Activated CD8-positive, alpha-beta memory T cell treated with anti-CD3 and anti-CD28 coated beads for 1 hour (primary cell): ENCODE data around the gene SLC25A42.

Experiments used
- DNase-seq, 2 donors: peaks; one replicate each; pipeline ENCODE4 v3.0.0-alpha.2; 2020; ENCODE audit warnings: low read depth in 1 of 2; ENCODE audit errors: extremely low read depth in 1 of 2

Gene SLC25A42

DNA sequence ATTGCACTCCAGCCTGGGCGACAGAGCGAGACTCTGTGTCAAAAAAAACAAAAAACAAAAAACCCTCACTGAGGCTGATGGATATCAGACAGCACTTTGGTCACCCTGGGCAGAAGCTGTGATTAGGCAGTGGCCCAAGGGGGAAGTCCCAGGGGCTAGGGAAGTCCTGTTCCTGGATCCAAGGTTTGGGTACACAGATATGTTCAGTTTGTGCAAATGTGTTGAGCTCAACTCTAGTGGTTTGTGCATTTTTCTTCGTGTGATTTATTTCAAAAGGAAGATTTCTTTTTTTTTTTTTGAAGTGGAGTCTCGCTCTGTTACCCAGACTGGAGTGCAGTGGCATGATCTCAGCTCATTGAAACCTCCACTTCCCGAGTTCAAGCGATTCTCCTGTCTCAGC lies 94.0 kb downstream of the SLC25A42 start:
- no peak for DNase-seq

DNA sequence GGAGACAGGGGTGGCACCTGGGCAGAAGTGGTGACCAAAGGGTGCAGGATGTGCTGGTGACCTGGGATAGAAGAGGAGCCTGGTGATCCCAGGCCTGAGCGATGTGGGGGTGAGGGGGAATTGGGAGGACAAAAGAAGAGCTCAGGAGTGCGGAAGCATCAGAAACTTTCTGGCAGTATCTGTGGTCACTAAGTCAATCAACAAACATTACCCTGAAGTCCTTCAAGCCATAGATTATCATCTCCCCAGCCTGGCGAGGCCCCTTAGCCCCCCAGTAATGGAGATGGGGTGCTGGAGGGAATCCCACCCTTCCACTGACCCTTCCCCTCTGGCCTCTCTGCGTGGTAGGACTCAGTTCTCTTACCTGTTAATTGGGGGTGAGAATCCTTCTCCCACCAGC lies 95.7 kb downstream of the SLC25A42 start:
- no peak for DNase-seq

DNA sequence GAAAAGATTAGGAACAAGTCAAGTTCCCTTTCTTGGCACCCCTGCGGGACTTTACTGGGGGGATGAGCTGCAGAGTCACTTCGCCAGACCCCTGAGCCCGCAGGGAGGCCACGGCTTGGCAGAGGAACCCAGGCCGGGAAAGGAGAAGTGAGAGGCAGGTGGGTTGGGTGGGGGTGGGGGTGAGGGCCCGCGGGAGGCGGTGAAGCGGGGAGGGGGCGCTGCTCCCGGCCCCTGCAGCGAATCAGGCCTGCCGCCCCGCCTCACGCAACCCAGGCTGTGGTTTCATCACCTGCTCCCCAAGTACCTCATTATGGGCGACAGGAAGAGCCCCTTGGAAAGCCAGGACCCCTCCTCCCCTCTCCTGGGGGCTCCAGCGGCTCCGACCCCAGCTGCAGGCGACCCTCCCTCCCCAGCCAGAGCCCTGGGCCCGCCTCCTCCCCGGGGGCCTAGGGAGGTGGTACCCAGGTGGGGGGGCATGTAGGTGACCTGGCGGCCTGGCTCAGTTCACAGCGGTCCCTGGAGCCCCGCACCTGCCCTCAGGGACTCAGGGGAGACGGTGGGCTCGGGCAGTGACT lies 96.8 kb downstream of the SLC25A42 start:
- no peak for DNase-seq

DNA sequence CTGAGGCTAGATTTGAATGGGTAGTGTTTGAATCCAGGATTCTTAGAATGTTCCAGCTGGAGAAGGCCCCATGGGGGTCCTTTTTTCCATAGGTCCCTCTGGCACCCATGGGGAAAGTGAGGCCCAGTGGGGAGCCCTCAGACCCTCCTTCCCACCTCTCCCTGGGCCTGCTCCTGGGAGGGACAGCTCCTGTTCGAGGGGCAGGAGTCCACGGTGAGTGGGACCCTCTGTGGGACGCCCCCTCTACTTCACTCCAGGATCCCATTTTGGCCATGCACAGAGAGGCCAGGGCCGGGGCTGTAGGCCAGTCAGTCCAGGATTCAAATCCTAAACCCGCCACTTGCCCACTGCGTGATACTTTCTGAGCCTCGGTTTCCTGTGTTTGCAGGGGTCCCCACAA lies 98.7 kb downstream of the SLC25A42 start:
- no peak for DNase-seq
